ENCODE measurements around the gene MAST4.
A peak's percentile ranks its signal among the peaks of the same experiment; 100 is the strongest.

DNA sequence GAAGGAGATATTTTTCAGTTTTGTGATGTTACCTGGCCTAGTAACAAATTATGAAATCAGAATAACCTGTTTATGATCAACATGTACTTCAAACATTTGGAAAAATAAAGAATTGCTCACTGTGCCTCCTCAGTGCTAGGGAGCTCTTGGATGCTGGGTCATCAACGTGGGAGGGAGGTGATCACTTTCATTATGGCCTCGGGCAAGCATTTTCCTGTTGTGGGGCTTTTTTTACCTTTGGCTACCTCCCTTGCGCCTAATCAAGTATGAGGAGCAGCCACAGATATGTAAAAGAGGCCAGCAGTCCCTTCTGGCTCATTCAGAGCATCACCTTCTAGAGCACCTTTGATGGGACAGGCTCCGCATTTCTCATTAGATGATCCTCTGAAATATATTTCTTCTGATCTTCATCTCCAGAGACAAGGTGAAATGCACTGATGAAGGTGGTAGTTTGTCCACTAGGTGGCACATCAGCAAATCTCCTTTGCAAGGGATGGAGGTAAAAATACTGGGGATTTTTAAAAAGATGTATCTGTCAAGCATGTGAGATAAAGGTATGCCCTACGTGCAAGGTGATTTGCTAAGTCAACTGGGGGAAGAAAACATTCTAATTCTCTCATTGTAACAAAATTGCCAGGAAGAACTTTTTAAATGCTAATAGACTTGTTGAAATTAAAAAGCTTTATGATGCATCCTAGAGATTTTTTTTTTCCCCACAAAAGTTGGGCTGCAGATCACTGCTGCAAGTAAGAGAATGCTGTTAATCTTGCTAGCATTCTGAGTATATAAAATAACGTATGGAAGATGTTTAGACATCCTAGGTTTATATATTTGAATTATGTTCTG is 218.2 kb downstream of the MAST4 start:
- TF ChIP-seq ATF2 (tag by site-specific recombination; IDR thresholded peaks at IDR 0.05; ENCODE audit: low read depth) (no peak), ZNF626 (tag by site-specific recombination; IDR thresholded peaks at IDR 0.05) (no peak), YY2 (tag by site-specific recombination; IDR thresholded peaks at IDR 0.05) (no peak), ZBTB8A (tag by site-specific recombination; IDR thresholded peaks at IDR 0.05) (no peak), CTCF (tag by site-specific recombination; IDR thresholded peaks at IDR 0.05) (peak; percentile 27; the same call in 1 of the 2 replicates), KLF1 (tag by site-specific recombination; IDR thresholded peaks at IDR 0.05) (no peak), ZNF174 (tag by site-specific recombination; IDR thresholded peaks at IDR 0.05) (no peak), ZEB2 (tag by site-specific recombination; IDR thresholded peaks at IDR 0.05) (no peak), TCF7L2 (IDR thresholded peaks at IDR 0.05; ENCODE audit: borderline replicate concordance, low read depth, low read length) (no peak), MZF1 (tag by site-specific recombination; IDR thresholded peaks at IDR 0.05; ENCODE audit: borderline replicate concordance) (peak; percentile 80; the same call in 1 of the 2 replicates), ZNF404 (tag by site-specific recombination; IDR thresholded peaks at IDR 0.05) (no peak)
- TF ChIP-seq, protein P1, sequence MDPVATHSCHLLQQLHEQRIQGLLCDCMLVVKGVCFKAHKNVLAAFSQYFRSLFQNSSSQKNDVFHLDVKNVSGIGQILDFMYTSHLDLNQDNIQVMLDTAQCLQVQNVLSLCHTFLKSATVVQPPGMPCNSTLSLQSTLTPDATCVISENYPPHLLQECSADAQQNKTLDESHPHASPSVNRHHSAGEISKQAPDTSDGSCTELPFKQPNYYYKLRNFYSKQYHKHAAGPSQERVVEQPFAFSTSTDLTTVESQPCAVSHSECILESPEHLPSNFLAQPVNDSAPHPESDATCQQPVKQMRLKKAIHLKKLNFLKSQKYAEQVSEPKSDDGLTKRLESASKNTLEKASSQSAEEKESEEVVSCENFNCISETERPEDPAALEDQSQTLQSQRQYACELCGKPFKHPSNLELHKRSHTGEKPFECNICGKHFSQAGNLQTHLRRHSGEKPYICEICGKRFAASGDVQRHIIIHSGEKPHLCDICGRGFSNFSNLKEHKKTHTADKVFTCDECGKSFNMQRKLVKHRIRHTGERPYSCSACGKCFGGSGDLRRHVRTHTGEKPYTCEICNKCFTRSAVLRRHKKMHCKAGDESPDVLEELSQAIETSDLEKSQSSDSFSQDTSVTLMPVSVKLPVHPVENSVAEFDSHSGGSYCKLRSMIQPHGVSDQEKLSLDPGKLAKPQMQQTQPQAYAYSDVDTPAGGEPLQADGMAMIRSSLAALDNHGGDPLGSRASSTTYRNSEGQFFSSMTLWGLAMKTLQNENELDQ (tag by site-specific recombination; IDR thresholded peaks at IDR 0.05; ENCODE audit: low read depth), result no peak
